ENCODE results near the gene STK39.

The STK39 gene

DNA sequence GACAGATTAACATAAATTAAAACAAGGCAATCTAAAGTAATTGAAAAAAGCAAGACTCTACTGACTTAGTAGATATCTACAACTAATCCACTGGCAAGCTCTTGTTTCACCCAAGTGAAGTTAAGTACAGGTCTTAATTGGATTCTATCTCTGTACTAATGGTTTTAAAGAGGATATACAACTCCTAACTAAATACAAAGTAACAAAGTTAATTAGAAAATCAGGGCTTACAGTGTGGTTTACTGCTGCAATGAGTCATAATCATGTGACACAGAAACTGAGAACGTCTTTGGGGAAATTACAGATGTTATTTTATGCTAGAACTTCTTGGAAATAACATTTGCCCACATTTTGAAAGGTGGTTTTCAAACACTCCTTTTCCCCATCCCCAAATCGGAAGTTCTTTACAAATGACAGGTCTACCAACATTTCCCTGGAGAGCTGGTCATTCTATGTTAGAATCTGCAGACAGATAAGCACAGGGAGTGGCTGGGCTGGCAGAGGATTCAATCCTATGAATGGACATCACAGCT lies 245.3 kb downstream of the STK39 start:
- no peak for DNase-seq (ENCODE audit: low spot score)

DNA sequence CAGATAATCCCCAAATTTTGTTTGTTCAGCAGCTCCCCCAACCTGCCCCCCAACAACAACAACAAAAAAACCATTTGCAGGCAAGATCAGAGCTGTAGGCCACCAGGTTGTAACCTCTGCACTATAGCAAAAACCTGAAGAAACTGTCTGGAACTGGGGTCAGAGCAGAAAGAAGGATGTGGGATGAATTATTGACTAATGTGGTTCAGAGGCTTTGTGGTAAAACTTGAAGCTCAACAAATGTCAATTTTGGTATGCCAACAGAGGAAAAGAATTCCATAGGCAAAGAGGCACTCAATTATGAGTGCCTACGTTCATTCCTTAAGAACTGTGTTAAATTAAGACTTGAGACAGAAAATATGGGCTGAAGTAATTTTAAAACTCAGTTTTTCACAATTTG lies 255.1 kb downstream of the STK39 start:
- DNase-seq (ENCODE audit: low spot score) = no peak

GRCh38 chr2:167990062-167990461 lies 257.3 kb downstream of the STK39 start:
- DNase-seq (ENCODE audit: low spot score) = no peak

DNA sequence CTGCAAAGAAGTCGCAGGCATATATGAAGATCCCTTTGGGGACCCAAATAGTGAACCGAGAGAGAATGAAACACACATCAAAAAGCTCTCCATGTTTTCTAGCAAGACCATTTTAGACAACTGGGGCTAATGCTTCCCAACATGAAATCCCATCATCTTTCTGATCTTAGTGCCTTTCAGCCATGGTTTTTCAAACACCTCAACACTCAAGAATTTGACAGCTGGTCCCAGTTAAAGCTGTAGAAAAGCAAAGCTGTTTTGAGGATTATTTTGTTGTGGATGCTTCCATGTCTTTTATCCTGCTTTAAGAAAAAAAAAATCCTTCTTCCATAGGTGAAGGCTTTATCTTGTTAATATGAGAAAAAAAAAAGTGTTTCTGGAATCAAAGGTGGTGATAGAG lies 259.1 kb downstream of the STK39 start:
- DNase-seq (ENCODE audit: low spot score) = no peak

- no peak for DNase-seq (ENCODE audit: low spot score)
Observed at GRCh38 chr2:167987558-167987957, 259.8 kb downstream of the STK39 start.

- DNase-seq (ENCODE audit: low spot score) = no peak
Observed at GRCh38 chr2:167987026-167987425, 260.4 kb downstream of the STK39 start.

DNA sequence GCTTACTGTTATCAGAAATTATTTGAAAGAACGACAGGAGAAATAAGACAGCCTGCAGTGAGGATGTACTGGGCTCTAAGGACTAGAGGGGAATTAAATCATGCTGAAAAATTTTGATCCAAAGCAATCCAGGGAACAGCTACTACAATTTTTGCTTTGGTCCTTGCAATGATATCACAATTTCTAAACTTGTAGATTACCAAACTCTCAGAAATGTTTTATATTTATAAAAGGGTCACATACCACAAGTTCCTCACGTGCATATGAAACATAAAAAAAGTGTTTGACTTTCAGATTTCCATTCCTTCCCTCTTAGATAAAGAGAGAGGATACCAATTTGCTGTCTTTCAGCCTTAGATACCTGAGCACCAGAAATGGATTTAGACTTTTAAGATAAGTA lies 261.2 kb downstream of the STK39 start:
- DNase-seq (ENCODE audit: low spot score) = no peak

DNA sequence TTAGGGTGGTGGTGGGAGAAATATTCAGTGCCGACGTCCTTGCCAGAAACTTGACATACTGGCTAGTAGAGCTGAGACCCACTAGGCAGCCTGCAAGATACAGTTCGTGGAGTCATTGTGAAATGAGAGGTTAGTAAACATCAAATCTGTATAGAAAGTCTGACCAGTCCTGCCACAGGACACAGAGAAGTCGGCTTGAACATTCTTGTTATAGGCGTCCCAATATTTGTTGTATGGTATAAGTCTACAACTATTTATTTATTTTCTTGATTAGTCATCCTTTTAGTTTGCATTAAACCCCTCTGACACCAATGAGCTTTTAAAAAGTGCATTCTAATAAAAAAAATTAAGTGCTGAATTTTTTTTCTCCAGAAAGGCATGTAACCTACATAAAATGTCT lies 265.4 kb downstream of the STK39 start:
- DNase-seq (ENCODE audit: low spot score) = no peak

DNA sequence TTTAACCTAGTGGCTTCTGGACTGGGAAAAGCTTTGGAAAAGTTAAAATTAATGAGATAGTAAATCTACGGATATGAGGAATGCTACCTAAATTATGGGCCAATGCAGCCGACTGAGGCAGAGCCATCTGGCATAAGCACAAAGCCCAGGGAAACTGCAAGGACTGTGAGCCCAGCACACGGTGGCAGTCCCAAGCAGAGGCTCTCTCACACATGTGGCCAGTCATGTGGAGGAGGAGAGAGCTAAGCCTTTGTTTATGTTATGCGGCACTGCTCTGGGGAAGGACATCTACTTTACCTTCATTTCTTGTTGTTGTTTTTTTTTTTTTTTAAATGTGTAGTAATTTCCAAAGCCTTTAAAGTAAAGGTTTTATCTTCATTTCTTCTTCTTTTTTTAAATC lies 267.0 kb downstream of the STK39 start:
- DNase-seq (ENCODE audit: low spot score) = no peak

DNA sequence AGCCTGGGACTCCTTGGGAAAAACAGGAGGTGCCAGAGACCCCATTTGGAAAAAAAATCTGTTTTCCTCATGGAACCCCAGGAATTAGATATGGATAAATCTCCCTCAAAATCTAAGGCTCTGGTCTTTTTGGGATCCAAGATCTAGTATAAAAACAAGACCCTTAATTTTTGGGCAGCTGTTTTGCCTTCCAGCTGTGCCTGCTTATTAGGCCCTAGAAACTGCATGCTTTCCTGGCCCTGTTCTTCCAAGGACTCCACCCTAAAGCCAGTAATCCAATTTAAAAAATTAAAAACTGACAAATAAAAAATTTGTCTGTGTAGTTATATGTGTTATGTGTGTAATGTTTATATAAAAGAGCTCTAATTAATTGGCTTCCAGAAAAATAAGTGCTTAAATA lies 274.6 kb downstream of the STK39 start:
- no peak for DNase-seq (ENCODE audit: low spot score)

DNA sequence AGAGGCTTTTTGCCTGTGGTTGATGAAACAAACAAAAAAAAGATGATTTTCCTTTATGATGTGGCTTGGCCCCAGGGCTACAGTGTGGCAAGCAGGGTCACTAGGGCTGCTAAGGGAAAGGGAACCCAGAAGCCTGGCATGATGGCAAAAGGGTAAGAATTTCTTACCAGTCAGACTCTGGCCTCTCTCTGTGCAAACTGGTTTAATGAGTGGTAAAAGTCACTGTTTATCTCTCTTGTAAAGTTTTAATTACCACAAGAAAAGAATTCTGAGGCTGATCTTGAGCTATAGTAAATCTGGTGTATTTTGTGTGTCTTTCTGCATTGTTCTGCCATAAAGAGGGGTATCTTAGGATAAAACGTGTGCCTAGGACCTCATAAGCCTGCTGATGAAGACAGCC lies 275.4 kb downstream of the STK39 start:
- no peak for DNase-seq (ENCODE audit: low spot score)

DNA sequence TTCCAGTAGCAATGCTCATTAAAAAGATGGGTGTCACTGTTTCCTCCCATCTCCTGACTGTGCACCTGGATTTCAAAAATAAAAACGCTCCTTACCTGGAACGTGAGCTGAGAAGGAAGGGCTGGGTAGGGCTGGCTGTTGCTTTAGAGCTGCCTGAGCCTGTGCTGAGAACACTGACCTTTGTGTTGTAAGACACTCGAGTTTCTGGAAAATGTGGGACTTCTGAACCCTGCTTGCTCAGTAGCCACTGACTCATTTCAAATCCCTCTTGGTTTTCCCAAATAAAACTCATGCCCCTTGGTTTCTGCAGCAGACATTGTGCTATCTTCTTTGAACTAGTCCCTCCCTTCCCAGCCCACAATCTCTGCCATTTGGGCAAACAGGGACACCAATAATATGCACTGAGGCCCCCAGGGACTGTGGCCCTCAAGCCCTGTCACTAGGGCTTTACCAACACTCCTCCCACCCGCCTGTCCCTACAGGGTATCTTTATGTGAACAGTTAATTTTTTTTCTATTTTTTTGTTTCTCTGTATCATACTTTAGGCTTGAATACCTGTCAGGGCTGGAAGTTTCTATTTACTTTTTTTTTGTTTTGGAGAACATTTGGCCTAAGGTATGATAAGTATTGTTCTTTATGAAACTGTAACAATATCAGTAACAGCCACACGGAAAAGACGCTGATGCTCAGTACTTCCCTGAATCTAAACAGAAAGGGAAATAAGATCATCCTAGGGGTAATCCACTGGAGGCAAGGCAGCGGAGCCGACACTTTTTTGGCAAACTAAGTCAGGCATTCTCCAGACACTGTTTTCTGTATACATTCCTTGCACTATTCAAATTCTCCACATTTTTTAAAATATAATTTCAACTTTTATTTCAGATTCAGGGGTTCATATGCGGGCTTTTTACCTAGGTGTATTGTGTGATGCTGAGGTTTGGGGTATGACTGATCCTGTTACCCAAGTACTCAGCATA lies 280.2 kb downstream of the STK39 start:
- no peak for DNase-seq (ENCODE audit: low spot score)

DNA sequence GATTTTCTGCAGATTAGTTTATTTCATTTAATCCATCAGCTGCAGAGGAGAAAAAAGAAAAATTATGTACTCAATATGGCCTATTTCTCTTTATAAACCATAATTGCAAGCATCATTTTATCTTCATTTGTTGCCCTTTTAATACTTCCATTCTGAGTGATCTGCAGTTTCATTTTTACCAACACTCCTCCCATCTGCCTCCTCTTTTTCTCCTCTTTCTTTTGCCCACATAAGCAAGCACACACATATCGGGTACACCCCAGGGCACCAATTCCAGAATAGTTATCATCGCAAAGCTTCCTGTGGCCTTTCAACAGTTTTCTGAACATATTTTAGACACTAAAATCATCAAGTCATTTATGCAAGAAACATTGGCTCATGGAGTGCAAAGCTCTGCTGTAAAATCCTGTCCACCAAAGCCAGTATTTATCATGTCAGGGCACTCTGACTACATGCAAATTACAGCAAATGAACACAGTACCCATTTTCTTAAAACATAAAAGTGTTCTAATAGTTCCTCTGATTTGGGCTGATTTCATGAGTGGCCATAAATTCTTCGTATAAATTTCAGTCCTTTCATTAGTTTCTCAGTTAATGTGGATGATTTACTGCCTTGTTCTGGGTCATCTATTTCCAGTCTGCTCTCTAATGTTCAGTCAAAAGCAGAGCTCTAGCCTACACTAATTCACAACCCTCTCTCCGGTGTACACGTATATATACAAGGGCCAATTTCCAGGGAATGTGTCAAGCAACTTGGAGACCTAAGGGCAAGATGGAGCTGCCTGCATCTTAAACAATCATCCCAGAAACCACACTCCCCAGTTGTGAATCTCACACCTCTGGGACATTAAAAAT lies 281.3 kb downstream of the STK39 start:
- no peak for DNase-seq (ENCODE audit: low spot score)

- DNase-seq (ENCODE audit: low spot score) = no peak
Observed at GRCh38 chr2:167964650-167965413, 282.6 kb downstream of the STK39 start.

GRCh38 chr2:167963899-167964649 lies 283.3 kb downstream of the STK39 start:
- no peak for DNase-seq (ENCODE audit: low spot score)

- DNase-seq (ENCODE audit: low spot score) = no peak
Observed at GRCh38 chr2:167962436-167963226, 284.8 kb downstream of the STK39 start.

GRCh38 chr2:167961536-167962048 lies 285.8 kb downstream of the STK39 start:
- DNase-seq (ENCODE audit: low spot score) = no peak

- DNase-seq (ENCODE audit: low spot score) = no peak
Observed at GRCh38 chr2:167960089-167960747, 287.2 kb downstream of the STK39 start.

- no peak for DNase-seq (ENCODE audit: low spot score)
Observed at GRCh38 chr2:167957662-167958061, 289.7 kb downstream of the STK39 start.
